ENCODE results near the gene AHSP.

Gene AHSP

DNA sequence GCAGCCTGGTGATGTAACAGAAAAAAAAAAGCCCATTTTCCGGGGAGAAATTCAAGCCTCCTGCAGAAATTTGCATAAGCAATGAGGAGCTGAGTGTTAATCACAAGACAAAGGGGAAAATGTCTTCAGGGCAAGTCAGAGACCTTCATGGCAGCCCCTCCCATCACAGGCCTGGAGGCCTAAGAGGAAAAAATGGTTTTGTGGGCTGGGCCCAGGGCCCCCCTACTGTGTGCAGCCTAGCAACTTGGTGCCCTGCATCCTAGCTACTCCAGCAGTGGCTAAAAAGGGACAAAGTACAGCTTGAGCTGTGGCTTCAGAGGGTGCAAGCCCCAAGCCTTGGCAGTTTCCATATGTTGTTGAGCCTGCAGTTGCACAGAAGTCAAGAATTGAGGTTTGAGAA is 49.7 kb downstream of the AHSP start:
- H2AFZ ChIP-seq (ENCODE audit: low read depth, low read length) = no peak overlapping the region
- no peaks in the 10 kb centered on the region for H3K27me3 ChIP-seq (ENCODE audit: low read depth, low read length)
- H3K4me1 ChIP-seq (ENCODE audit: low read length) = no peaks in the 10 kb centered on the region
- H3K79me2 ChIP-seq (ENCODE audit: low read length) = no peaks in the 10 kb centered on the region
- no peaks in the 10 kb centered on the region for H4K20me1 ChIP-seq (ENCODE audit: insufficient read depth, low read length)
- no peak overlapping the region for H3K27ac ChIP-seq (ENCODE audit: low read length)
- H3K4me2 ChIP-seq (ENCODE audit: low read length) = no peak overlapping the region
- no peaks in the 10 kb centered on the region for H3K36me3 ChIP-seq (replicated peaks; ENCODE audit: low read depth, low read length)
- no peak overlapping the region for H3K9ac ChIP-seq (ENCODE audit: low read length)
- no peaks in the 10 kb centered on the region for H3K9me3 ChIP-seq (ENCODE audit: insufficient read depth, low read length)
- TF ChIP-seq EZH2phosphoT487 (IDR thresholded peaks at IDR 0.05; ENCODE audit: low read depth) = no peak
- TF ChIP-seq, protein P1, sequence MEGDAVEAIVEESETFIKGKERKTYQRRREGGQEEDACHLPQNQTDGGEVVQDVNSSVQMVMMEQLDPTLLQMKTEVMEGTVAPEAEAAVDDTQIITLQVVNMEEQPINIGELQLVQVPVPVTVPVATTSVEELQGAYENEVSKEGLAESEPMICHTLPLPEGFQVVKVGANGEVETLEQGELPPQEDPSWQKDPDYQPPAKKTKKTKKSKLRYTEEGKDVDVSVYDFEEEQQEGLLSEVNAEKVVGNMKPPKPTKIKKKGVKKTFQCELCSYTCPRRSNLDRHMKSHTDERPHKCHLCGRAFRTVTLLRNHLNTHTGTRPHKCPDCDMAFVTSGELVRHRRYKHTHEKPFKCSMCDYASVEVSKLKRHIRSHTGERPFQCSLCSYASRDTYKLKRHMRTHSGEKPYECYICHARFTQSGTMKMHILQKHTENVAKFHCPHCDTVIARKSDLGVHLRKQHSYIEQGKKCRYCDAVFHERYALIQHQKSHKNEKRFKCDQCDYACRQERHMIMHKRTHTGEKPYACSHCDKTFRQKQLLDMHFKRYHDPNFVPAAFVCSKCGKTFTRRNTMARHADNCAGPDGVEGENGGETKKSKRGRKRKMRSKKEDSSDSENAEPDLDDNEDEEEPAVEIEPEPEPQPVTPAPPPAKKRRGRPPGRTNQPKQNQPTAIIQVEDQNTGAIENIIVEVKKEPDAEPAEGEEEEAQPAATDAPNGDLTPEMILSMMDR (IDR thresholded peaks at IDR 0.05; ENCODE audit: low read depth, low read length) = no peak
- H3K4me3 ChIP-seq (ENCODE audit: low read length) = no peak overlapping the region
